ENCODE data around the gene DAP. TPM values are rescaled to one million over a fixed set of nuclear protein-coding genes. Genes with fewer than 3 reads are reported as not detected.

Gene DAP
- total and polyA plus RNA-seq, 2 experiments from 2014 or later: 52.9 to 255 TPM

DNA sequence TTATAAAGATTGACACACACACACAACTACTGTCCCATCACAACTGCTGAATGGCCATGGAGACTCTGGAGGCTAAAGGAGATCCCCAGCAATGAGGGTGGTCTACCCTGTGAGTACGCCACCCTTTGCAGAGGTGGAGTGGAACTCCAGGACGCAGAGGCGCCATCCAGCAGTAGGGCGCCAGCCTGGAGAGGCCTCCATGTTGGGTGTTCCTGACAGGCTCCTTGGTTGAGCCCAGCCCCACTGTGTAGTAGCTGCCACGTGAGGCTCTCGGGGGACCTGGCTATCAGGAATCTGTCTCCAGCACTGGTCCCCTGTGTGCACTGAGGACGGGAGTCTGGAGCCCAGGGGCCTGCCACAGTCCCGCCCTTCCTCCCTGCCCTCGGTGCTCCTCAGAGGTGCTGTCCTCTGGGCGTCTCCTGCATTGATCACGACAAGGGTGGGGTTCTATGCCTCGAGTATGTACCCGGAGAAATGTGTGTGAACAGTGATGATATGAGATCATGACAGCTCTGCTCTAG, 72.3 kb downstream of the DAP start:
- Histone ChIP-seq H3K9me2 (ENCODE audit: insufficient read depth) (no peaks in the 10 kb centered on the region), H4K20me1 (ENCODE audit: insufficient read depth) (no peaks in the 10 kb centered on the region), H2AFZ (no peak overlapping the region), H3K27ac (no peak overlapping the region), H3K4me3 (no peak overlapping the region), H3K4me2 (ENCODE audit: unreplicated experiment) (no peak overlapping the region), H3K9ac (no peak overlapping the region), H3K9me3 (ENCODE audit: low read depth) (no peaks in the 10 kb centered on the region), H3F3A (ENCODE audit: insufficient read depth) (peaks cover 32% of the 10 kb centered on the region), H3K79me2 (ENCODE audit: insufficient read depth) (peaks cover 38% of the 10 kb centered on the region), H3K36me3 (ENCODE audit: low read depth) (peaks cover under 1% of the 10 kb centered on the region; the same call in 1 of the 2 replicates), H3K4me1 (ENCODE audit: insufficient read depth) (peaks cover 45% of the 10 kb centered on the region), H3K27me3 (replicated peaks; ENCODE audit: insufficient read depth) (no peaks in the 10 kb centered on the region)
- no peak for TF ChIP-seq EZH2phosphoT487 (IDR thresholded peaks at IDR 0.05; ENCODE audit: insufficient read depth, low read depth)
- TF ChIP-seq EZH2 (IDR thresholded peaks at IDR 0.05; ENCODE audit: insufficient read depth, poor library complexity, severe bottlenecking): no peak
- 93 to 97% methylated on average over 11 to 13 of the region's 13 CpGs for WGBS, 2 experiments (ENCODE audit: low coverage in 1 of 2, low lambda C conversion rate in 2 of 2, missing lambda C conversion rate in 2 of 2)
- in situ Hi-C loops (cut with MboI): loop anchor here (25.0 kb wide), 2 partner anchors 499 to 1324 kb away; no protein-coding TSS in a partner anchor
- no peak for DNase-seq

DNA sequence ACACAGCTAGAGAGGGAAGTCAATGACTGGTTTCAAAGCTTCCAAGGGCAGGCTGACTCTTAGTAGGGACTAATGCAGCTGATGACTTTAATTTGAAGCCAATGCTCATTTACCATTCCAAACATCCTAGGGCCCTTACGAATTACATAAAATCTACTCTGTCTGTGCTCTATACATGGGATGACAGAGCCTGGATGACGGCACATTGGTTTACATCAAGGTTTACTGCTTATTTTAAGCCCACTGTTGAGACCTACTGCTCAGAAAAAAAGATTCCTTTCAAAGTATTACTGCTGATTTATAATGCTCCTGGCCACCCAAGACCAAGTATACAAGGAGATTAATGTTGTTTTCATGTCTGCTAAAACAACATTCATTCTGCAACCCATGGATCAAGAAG, 74.1 kb downstream of the DAP start:
- TF ChIP-seq EZH2 (IDR thresholded peaks at IDR 0.05; ENCODE audit: insufficient read depth, poor library complexity, severe bottlenecking) (no peak), EZH2phosphoT487 (IDR thresholded peaks at IDR 0.05; ENCODE audit: insufficient read depth, low read depth) (no peak)
- H3K36me3 ChIP-seq (ENCODE audit: low read depth): no peaks in the 10 kb centered on the region
- H2AFZ ChIP-seq: no peak overlapping the region
- no peak overlapping the region for H3K4me2 ChIP-seq (ENCODE audit: unreplicated experiment)
- no peak overlapping the region for H3K27ac ChIP-seq
- no peaks in the 10 kb centered on the region for H3K9me3 ChIP-seq (ENCODE audit: low read depth)
- H3K4me1 ChIP-seq (ENCODE audit: insufficient read depth): peaks cover 28% of the 10 kb centered on the region
- in situ Hi-C loops (cut with MboI): loop anchor here (25.0 kb wide), 2 partner anchors 500 to 1325 kb away; no protein-coding TSS in a partner anchor
- H3K79me2 ChIP-seq (ENCODE audit: insufficient read depth): peaks cover 32% of the 10 kb centered on the region
- H3K27me3 ChIP-seq (replicated peaks; ENCODE audit: insufficient read depth): no peaks in the 10 kb centered on the region
- H3F3A ChIP-seq (ENCODE audit: insufficient read depth): peaks cover 15% of the 10 kb centered on the region
- no peaks in the 10 kb centered on the region for H3K9me2 ChIP-seq (ENCODE audit: insufficient read depth)
- H3K4me3 ChIP-seq: no peak overlapping the region
- 97 to 100% methylated on average over 2 of the region's 2 CpGs for WGBS, 2 experiments (ENCODE audit: low coverage in 1 of 2, low lambda C conversion rate in 2 of 2, missing lambda C conversion rate in 2 of 2)
- no peaks in the 10 kb centered on the region for H4K20me1 ChIP-seq (ENCODE audit: insufficient read depth)
- no peak for DNase-seq
- H3K9ac ChIP-seq: no peak overlapping the region

- no peak overlapping the region for H3K4me2 ChIP-seq (ENCODE audit: unreplicated experiment)
- in situ Hi-C loops (cut with MboI): loop anchor here (25.0 kb wide), 2 partner anchors 502 to 1327 kb away; no protein-coding TSS in a partner anchor
- H3K9ac ChIP-seq: no peak overlapping the region
- no peaks in the 10 kb centered on the region for H3K9me3 ChIP-seq (ENCODE audit: low read depth)
- 0 out of 2 replicates have a peak, but pooled peaks cover 10% of the 10 kb centered on the region for H3K4me1 ChIP-seq (ENCODE audit: insufficient read depth)
- no peaks in the 10 kb centered on the region for H3F3A ChIP-seq (ENCODE audit: insufficient read depth)
- no peak overlapping the region for H3K4me3 ChIP-seq
- H4K20me1 ChIP-seq (ENCODE audit: insufficient read depth): no peaks in the 10 kb centered on the region
- TF ChIP-seq EZH2phosphoT487 (IDR thresholded peaks at IDR 0.05; ENCODE audit: insufficient read depth, low read depth) (no peak), EZH2 (IDR thresholded peaks at IDR 0.05; ENCODE audit: insufficient read depth, poor library complexity, severe bottlenecking) (no peak)
- H3K27ac ChIP-seq: no peak overlapping the region
- H3K9me2 ChIP-seq (ENCODE audit: insufficient read depth): no peaks in the 10 kb centered on the region
- H3K79me2 ChIP-seq (ENCODE audit: insufficient read depth): peaks cover 21% of the 10 kb centered on the region
- no peak for DNase-seq
- no peaks in the 10 kb centered on the region for H3K27me3 ChIP-seq (replicated peaks; ENCODE audit: insufficient read depth)
- H3K36me3 ChIP-seq (ENCODE audit: low read depth): peaks cover 6% of the 10 kb centered on the region
- no peak overlapping the region for H2AFZ ChIP-seq
- WGBS, 2 experiments (ENCODE audit: low coverage in 1 of 2, low lambda C conversion rate in 2 of 2, missing lambda C conversion rate in 2 of 2): 90 to 91% methylated on average over 6 of the region's 6 CpGs
Measured at GRCh38 chr5:10685115-10685521, 75.9 kb downstream of the DAP start.

DNA sequence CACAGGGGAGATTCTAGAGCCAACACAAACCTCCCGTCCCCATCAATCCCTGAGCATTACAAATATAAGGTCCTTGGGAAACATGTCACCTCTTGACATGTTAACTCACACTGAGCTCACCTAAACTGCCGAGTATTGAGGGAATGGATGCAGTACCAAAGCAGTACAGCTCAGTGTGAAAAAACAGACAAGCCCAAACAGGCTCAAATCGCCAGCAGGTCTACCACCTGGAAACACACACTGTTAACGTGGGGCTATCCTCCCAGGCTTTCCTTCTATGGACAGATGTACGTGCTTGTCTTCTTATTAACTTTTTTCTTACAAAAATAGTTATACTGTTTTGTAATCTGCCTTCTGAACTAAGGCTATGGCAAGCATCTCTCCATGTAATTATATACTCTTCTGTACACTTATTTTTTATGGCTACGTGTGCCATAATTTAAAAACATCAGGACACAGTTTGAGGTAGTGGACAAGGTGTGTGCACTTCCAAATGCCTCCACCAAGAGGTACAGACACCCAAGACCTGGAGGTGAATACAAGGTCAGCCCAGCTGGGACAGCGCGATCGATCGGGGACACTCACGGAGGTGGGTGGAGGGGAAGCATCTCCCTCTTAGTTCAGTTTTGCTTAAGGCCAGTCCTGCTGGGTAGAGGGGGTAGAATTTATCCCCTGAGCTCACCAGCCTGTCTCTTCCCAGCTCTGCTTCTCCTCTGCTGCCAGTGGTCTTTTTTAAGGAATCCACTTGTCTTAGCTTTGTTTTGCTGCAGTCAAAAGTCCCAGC, 76.5 kb downstream of the DAP start:
- Histone ChIP-seq H3K4me2 (ENCODE audit: unreplicated experiment) (no peak overlapping the region), H3K9ac (no peak overlapping the region), H2AFZ (no peak overlapping the region), H3K27me3 (replicated peaks; ENCODE audit: insufficient read depth) (no peaks in the 10 kb centered on the region), H3F3A (ENCODE audit: insufficient read depth) (no peaks in the 10 kb centered on the region), H3K4me1 (ENCODE audit: insufficient read depth) (0 out of 2 replicates have a peak, but pooled peaks cover 4% of the 10 kb centered on the region), H3K79me2 (ENCODE audit: insufficient read depth) (peaks cover 14% of the 10 kb centered on the region), H3K36me3 (ENCODE audit: low read depth) (peaks cover 6% of the 10 kb centered on the region), H3K4me3 (no peak overlapping the region), H4K20me1 (ENCODE audit: insufficient read depth) (no peaks in the 10 kb centered on the region), H3K27ac (no peak overlapping the region), H3K9me3 (ENCODE audit: low read depth) (no peaks in the 10 kb centered on the region), H3K9me2 (ENCODE audit: insufficient read depth) (no peaks in the 10 kb centered on the region)
- in situ Hi-C loops (cut with MboI): loop anchor here (25.0 kb wide), 2 partner anchors 503 to 1328 kb away; no protein-coding TSS in a partner anchor
- TF ChIP-seq EZH2phosphoT487 (IDR thresholded peaks at IDR 0.05; ENCODE audit: insufficient read depth, low read depth) (no peak), EZH2 (IDR thresholded peaks at IDR 0.05; ENCODE audit: insufficient read depth, poor library complexity, severe bottlenecking) (no peak)
- no peak for DNase-seq
- 97 to 99% methylated on average over 11 of the region's 11 CpGs for WGBS, 2 experiments (ENCODE audit: low coverage in 1 of 2, low lambda C conversion rate in 2 of 2, missing lambda C conversion rate in 2 of 2)

Measured in GM23248 (cell line).